ENCODE measurements around the gene LHX4. TPM values are rescaled to one million over a fixed set of nuclear protein-coding genes. Genes with fewer than 3 reads are reported as not detected.

LHX4 gene
- total and polyA plus RNA-seq, 2 of the 8 experiments (the other 6 are each of a cell fraction or from before 2014, with no cell fraction given) = 0.85 to 4.9 TPM

DNA sequence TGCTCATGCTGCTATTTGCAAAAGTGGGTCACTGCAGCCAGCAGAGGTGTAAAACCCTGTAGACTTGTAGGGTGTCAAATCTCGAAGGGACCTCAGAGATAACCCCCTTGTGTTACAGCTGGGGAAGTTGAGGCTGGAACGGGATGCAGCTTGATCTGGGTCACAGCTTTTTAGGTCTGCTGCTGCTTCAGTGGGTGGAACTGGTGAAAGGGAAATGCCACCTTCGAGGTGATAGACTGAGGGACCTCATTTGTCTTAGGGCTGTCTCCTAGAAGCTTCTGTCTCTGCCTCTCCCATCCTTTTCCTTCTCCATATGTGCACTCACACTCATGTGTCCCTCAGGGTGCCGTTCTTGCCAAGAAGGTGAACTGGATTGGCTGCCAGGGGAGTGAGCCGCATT is 40.0 kb upstream of the LHX4 start:
- Histone ChIP-seq H4K20me1 (replicated peaks in 1 of 2; ENCODE audit: control insufficient read depth in 1 of 2, insufficient read depth in 2 of 2, low read length in 2 of 2) (peaks cover 0 to 9% of the 10 kb centered on the region in 2 experiments), H3K27ac (ENCODE audit: low read depth, low read length) (no peak overlapping the region), H2BK5ac (ENCODE audit: low read depth, low read length) (no peak overlapping the region), H3K18ac (ENCODE audit: extremely low read depth, low read length) (no peak overlapping the region), H2AK5ac (ENCODE audit: low read depth, low read length) (no peak overlapping the region), H3K79me2 (ENCODE audit: control insufficient read depth in 1 of 2, insufficient read depth in 2 of 2, low read length in 2 of 2) (no peaks in the 10 kb centered on the region), H3K56ac (replicated peaks; ENCODE audit: insufficient read length, low read depth, low read length) (no peak overlapping the region), H2BK15ac (ENCODE audit: low read length) (no peak overlapping the region), H3K4me3 (ENCODE audit: extremely low read depth in 1 of 4, insufficient read depth in 2 of 4, low read depth in 3 of 4, low read length in 4 of 4) (no peak overlapping the region), H3K9ac (replicated peaks in 1 of 4; ENCODE audit: extremely low read depth in 1 of 4, low read depth in 3 of 4, low read length in 3 of 4) (no peak overlapping the region), H4K8ac (ENCODE audit: extremely low read depth, insufficient read depth, low read length) (no peak overlapping the region; the same call in 1 of the 2 replicates), H3K79me1 (ENCODE audit: low read depth, low read length) (no peaks in the 10 kb centered on the region; the same call in 1 of the 2 replicates), H2BK20ac (ENCODE audit: low read length) (no peak overlapping the region), H3K23me2 (ENCODE audit: low read depth, low read length) (no peaks in the 10 kb centered on the region), H3K27me3 (replicated peaks in 1 of 4; ENCODE audit: control insufficient read depth in 3 of 4, extremely low read depth in 1 of 4, insufficient read depth in 3 of 4, low read length in 3 of 4) (no peaks in the 10 kb centered on the region), H3K36me3 (ENCODE audit: control insufficient read depth in 2 of 4, insufficient read depth in 4 of 4, low read length in 3 of 4) (peaks cover 4 to 18% (median 10%) of the 10 kb centered on the region in 4 experiments; a peak in 5 of 8 replicates), H3K23ac (ENCODE audit: insufficient read length) (no peak overlapping the region), H3K9me3 (ENCODE audit: insufficient read depth in 2 of 2, low read depth in 1 of 2, low read length in 1 of 2) (no peaks in the 10 kb centered on the region), H2BK12ac (ENCODE audit: low read depth, low read length) (no peak overlapping the region), H3K4ac (replicated peaks; ENCODE audit: insufficient read length, low read depth, low read length) (no peak overlapping the region), H4K5ac (ENCODE audit: insufficient read length, low read depth, low read length) (no peak overlapping the region), H2AFZ (ENCODE audit: low read length) (no peak overlapping the region), H2BK120ac (replicated peaks; ENCODE audit: low read depth, low read length) (no peak overlapping the region), H4K91ac (replicated peaks; ENCODE audit: insufficient read length, low read length) (no peak overlapping the region), H3K4me1 (replicated peaks in 1 of 4; ENCODE audit: control insufficient read depth in 3 of 4, insufficient read depth in 4 of 4, low read length in 3 of 4) (peaks cover 0 to 1% (median 0%) of the 10 kb centered on the region in 4 experiments; a peak in 1 of 7 replicates), H3K4me2 (ENCODE audit: insufficient read depth in 1 of 2, low read depth in 2 of 2, low read length in 2 of 2) (no peak overlapping the region), H3K14ac (ENCODE audit: insufficient read length) (no peak overlapping the region)
- CTCF ChIA-PET (ENCODE audit: partially characterized antibody) = interaction anchor here (0.8 to 13.2 kb wide), 11 partner anchors 11 to 293 kb away, joined by 3 to 149 read pairs (median 3); no protein-coding TSS in a partner anchor
- POLR2A ChIA-PET (ENCODE audit: partially characterized antibody) = no interaction called here
- FAIRE-seq = no peak
- WGBS, 2 experiments (ENCODE audit: extremely low coverage in 1 of 2, insufficient coverage in 1 of 2, insufficient read length in 1 of 2, insufficient replicate concordance in 2 of 2, low coverage in 1 of 2, low lambda C conversion rate in 2 of 2, missing lambda C conversion rate in 1 of 2) = 86% methylated on average over 5 of the region's 5 CpGs; no CpG with 5 or more reads in 1 of the 2 experiments
- DNase-seq (ENCODE audit: low read depth in 1 of 2, low spot score in 2 of 2) = no peak
- TF ChIP-seq GABPA (IDR thresholded peaks at IDR 0.05; ENCODE audit: borderline replicate concordance, insufficient read depth, low read length) (no peak), POU5F1 (IDR thresholded peaks at IDR 0.05; ENCODE audit: low read depth, low read length) (no peak), SP4 (IDR thresholded peaks at IDR 0.05; ENCODE audit: low read length) (no peak), KDM4A (IDR thresholded peaks at IDR 0.05; ENCODE audit: low read depth, low read length, severe bottlenecking) (no peak), JUND (IDR thresholded peaks at IDR 0.05; ENCODE audit: low read length) (no peak), KDM1A (IDR thresholded peaks at IDR 0.05; ENCODE audit: borderline replicate concordance, low read length) (no peak), TAF7 (optimal IDR thresholded peaks at IDR 0.05; ENCODE audit: borderline replicate concordance, low read depth, low read length) (no peak), SIN3A (conservative IDR thresholded peaks at IDR 0.05 in 1 of 2, IDR thresholded peaks at IDR 0.05 in 1 of 2; ENCODE audit: low read depth in 1 of 2, low read length in 2 of 2) (no peak), BRCA1 (IDR thresholded peaks at IDR 0.05; ENCODE audit: low read depth, low read length) (no peak)
- TF ChIP-seq, protein P1, sequence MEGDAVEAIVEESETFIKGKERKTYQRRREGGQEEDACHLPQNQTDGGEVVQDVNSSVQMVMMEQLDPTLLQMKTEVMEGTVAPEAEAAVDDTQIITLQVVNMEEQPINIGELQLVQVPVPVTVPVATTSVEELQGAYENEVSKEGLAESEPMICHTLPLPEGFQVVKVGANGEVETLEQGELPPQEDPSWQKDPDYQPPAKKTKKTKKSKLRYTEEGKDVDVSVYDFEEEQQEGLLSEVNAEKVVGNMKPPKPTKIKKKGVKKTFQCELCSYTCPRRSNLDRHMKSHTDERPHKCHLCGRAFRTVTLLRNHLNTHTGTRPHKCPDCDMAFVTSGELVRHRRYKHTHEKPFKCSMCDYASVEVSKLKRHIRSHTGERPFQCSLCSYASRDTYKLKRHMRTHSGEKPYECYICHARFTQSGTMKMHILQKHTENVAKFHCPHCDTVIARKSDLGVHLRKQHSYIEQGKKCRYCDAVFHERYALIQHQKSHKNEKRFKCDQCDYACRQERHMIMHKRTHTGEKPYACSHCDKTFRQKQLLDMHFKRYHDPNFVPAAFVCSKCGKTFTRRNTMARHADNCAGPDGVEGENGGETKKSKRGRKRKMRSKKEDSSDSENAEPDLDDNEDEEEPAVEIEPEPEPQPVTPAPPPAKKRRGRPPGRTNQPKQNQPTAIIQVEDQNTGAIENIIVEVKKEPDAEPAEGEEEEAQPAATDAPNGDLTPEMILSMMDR (IDR thresholded peaks at IDR 0.05; ENCODE audit: control extremely low read depth in 1 of 3, insufficient read depth in 1 of 3, low read depth in 1 of 3, low read length in 3 of 3) = no peak
- TF ChIP-seq, protein P2, sequence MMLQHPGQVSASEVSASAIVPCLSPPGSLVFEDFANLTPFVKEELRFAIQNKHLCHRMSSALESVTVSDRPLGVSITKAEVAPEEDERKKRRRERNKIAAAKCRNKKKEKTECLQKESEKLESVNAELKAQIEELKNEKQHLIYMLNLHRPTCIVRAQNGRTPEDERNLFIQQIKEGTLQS (IDR thresholded peaks at IDR 0.05; ENCODE audit: insufficient read depth, low read depth, low read length) = no peak

Measured in H1 (cell line).